GM19025 (cell line): ENCODE data around the gene CELF1.
"Not testable (repeated sequence)": the region's sequence is repeated elsewhere in the genome, so short reads cannot be mapped to it uniquely, and the experiment has no call there.

ENCODE experiments used
- ATAC-seq: cut with Tn5 transposase; IDR thresholded peaks from one replicate; pipeline ENCODE4 v1.9.1; 2021; ENCODE audit warnings: mild to moderate bottlenecking, low read depth, moderate library complexity; ENCODE audit not compliant: unreplicated experiment

The CELF1 gene

GRCh38 chr11:47577460-47578041 lies 24.6 kb upstream of the CELF1 start:
- ATAC-seq: no peak

DNA sequence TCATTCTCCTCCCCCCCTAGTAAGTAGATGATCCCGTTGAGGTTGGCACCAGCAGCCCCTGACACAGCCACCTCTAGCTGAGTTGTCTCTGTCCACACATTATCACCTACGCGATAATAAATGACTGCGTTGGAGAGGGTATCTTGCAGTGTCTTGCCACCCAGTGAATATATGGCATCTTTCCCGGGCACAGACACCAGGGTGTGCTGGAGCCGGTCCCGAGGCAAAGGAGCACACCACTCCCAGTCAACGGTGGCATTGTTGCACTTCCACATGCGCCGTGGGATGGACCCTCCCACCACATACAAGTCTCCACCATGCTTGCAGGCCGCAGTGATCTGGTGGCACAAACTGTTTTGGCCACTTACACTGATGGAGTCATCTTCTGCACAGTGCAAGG lies 20.4 kb upstream of the CELF1 start:
- no peak for ATAC-seq

DNA sequence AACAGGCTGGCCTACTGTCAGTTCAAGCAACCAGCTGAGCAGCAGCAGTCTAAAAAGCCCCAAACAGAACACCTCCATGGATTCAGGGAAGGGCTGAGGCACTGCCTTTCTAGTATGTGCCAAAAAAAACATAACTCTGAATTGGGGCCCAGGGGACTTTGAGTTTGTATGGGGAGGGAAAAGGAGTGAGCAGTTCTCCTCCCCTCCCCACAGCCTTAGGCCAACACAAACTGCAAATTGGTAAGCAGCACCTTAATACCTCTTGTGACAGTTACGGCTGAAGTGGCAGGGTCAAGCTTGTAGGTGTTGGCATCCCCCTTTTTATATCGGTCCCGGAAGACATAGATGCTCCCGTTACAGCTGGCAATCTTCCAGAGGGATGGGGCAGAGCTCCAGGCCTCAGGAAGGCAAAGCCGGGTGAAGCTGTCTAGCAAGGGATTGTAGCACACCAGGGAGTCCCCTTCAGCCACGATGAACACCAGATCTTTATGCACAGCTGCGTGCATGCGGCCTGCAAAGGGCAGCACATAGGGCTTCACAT lies 19.9 kb upstream of the CELF1 start:
- no peak for ATAC-seq

DNA sequence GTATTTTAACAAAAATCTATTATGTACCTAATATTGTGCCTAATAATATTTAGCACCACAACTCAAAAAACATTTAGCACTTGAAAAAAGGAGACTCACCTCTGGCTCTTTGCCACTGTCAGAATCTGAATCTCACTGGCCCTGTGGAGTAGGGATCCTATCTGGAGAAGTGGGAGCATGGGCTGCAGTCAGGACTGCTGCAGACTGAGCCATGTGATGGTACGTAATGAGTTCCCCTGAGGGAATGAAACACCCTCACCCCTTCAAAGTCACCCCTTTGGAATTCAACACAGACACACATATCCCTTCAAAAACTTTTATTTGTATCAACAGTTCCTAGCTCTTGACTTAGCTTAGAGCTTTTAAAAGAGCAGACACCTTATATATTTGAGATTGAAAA lies 19.0 kb upstream of the CELF1 start:
- no peak for ATAC-seq

- no peak for ATAC-seq
These were observed 18.4 kb upstream of the CELF1 start for GRCh38 chr11:47571357-47571729.

DNA sequence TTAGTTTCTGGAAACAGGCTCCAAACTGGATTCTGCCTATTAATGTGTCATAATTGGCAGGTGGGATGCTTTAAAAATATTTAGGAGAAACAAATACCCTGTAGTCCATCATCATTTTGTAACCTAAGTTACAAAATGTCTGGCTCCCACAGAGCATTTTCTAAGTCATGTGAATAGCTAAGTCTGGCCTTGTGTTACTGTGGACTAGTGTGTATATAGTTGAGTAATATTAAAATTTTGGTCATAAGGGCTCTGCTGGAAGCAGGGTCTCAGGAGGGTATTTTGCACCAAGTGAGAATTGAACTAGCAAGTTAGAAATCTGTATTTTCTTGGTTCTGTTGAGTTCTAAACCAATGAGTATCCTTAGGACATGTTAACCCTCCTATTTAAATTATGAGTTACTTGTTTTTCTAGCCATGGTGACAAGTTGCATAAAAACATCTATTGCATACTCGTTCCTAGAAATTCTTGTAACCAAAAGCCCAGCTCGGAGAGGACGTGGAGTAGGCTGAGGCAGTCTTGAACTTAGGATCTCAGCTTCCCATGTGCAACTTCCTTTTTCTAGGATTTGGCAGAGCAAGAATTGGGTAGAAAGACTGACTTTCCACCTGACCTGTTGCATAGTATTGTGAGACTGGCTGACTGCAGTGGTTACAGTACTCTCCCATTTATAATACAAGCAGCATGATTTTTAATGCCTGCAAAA lies 17.9 kb upstream of the CELF1 start:
- no peak for ATAC-seq

GRCh38 chr11:47569646-47570045 lies 16.7 kb upstream of the CELF1 start:
- ATAC-seq: no peak

GRCh38 chr11:47566149-47566698 lies 13.3 kb upstream of the CELF1 start:
- ATAC-seq: peak; percentile 2

DNA sequence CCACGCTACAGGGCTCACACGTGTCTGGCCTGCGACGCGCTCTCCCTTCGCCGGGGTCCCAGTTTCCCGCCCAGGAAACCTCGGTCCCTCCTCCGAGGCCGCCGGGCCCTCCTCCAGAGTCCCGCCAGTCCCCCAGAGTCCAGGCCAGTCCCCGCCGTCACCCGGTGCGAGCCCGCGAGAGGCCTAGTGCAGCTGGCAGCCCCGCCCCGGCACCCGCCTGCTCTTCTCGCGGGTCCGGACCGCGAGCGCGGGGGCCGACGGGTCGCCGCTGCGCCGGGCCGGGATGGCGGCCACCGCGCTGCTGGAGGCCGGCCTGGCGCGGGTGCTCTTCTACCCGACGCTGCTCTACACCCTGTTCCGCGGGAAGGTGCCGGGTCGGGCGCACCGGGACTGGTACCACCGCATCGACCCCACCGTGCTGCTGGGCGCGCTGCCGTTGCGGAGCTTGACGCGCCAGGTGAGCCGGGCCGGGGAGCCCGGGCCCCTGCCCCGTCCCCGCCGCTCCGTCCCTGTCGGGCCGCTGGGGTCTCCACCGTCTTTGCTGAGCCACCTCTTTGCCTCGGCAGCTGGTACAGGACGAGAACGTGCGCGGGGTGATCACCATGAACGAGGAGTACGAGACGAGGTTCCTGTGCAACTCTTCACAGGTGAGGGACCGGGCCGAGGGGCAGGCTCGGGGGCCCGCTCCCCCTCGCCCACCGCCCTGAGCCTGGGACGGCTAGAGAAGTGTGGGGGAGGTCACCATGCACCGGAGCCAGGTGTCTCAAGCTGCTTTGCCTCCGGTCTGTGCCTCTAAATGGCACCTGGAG lies 12.6 kb upstream of the CELF1 start, which contains the start of gene PTPMT1:
PTPMT1 (plus strand) TSS at position 260 of the 809 bp plus-strand sequence; CDS start at position 284, 24 bp downstream.
- peak; percentile 88 for ATAC-seq

DNA sequence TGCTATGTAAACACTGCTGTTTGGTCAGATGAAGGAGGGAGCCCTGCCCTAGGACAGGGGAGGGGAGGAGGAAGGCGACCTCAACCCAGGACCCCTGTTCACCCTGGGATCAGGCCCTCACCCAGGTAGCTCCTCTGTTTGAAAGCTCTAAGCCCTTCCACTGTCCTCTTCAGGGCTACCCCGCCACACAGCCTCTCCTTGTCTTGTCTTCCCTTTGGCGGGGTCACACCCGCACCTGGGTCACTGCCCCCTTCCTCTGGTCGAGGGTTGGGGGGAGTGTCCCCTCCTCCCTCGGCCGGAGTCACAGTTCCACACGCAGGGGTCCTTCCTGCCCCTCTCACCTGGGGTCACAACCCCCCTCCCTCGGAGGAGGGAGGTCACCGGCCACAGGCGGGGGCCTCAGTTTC lies 12.0 kb upstream of the CELF1 start:
- ATAC-seq: no peak

DNA sequence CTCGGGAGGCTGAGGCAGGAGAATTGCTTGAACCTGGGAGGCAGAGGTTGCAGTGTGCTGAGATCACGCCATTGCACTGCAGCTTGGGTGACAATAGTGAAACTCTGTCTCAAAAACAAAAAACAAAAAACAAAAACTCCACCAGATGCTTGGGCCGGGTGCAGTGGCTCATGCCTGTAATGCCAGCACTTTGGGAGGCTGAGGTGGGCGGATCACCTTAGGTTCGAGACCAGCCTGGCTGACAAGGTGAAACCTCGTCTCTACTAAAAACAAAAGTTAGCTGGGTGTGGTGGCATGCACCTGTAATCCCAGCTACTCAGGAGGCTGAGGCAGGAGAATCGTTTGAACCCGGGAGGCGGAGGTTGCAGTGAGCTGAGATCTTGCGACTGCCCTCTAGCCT lies 11.4 kb upstream of the CELF1 start:
- ATAC-seq: not testable (repeated sequence)

DNA sequence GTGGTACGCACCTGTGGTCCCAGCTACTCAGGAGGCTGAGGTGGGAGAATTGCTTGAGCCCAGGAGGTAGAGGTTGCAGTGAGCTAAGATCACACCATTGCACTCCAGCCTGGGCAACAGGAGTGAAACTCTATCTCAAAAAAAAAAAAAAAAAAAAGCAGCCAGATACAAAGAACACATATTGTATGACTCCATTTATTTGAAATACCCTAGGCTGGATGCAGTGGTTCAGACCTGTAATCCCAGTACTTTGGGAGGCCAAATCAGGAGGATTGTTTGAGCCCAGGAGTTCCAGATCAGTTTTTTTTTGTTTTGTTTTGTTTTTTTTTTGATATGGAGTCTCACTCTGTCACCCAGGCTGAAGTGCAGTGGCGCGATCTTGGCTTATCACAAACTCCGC lies 9.5 kb upstream of the CELF1 start:
- ATAC-seq: not testable (repeated sequence)

GRCh38 chr11:47560426-47560825 lies 7.5 kb upstream of the CELF1 start:
- ATAC-seq: no peak

- ATAC-seq: no peak
These were observed 5.8 kb upstream of the CELF1 start for GRCh38 chr11:47558695-47559094.

- ATAC-seq: not testable (repeated sequence)
These were observed 4.1 kb upstream of the CELF1 start for GRCh38 chr11:47557004-47557403.

DNA sequence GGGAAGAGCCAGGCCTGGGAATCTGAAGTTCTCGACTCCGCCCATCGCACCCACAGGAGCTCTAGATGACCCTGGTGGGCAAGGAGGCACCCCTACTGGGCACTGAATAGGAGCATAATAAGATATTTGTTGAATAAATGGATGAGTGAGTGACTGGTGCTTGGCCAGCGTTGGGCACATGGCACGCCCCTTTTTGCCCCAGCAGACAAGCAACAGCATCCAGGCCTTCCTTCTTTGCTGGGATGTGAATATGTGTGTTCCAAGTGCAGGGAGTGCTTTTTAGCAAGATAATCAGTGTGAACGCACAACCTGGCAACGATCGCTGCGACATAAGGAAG lies 443 bp upstream of the CELF1 start:
- peak; percentile 23 for ATAC-seq

- no peak for ATAC-seq
These were observed 821 bp downstream of the CELF1 start for GRCh38 chr11:47552056-47552565.

DNA sequence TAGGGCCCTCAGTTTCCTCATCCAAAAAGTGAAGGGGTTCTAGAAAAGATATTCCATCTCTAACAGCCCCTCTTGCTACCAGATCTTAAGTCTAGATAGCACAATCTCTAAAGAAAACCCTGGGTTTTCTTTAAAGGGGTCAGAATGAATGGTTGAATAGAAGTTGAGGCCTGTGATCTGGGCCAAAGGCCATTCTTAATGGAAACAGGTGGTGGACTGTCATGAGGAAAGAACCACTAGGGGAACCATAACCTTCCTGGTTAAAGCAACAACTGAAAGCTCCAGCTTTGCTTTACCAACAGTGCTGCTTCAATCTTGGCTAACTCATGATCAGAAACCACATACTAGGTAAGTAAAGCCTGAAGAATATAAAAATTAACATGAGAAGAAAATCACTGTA lies 1.8 kb downstream of the CELF1 start:
- no peak for ATAC-seq

DNA sequence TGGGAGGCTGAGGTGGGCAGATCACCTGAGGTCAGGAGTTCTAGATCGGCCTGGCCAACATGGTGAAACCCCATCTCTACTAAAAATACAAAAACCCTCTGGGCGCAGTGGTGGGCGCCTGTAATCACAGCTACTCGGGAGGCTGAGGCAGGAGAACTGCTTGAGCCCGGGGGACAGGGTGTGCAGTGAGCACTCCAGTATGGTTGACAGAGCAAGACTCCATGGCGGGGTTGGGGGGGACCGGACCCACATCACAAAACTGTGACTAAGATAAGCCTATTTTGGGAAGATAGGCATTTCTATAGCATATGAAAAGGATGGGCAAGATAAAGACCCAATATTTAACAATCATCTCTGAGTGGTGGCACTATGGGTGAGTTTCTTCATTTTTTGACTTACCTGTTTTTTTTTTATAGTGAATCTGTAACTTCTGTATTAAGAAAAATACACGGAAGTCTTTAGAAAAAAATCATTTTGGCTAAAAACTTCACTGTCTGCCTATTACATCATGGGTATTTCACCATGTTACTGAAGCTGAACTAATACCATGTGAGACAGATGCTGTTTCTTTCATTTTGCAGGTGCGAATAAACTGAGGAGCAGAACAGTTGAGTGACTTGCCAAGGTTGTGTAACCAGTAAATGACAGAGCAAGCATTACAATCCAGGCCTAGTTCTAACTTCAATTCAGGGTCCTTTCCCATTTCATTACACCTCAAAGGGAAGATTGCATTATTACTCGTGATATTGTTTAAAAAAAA lies 2.5 kb downstream of the CELF1 start:
- ATAC-seq: no peak

DNA sequence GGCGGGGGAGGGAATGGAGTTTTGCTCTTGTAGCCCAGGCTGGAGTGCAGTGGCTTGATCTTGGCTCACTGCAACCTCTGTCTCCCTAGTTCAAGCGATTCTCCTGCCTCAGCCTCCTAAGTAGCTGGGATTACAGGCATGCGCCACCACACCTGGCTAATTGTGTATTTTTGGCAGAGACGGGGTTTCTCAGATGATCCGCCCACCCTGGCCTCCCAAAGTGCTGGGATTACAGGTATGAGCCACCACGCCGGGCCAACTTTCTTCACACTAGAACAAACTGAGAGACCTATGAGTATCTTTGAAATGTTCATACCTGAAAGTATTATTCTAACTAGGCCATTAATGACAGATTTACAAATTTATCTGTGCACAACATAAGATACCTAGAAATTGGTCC lies 6.7 kb downstream of the CELF1 start:
- not testable (repeated sequence) for ATAC-seq
